Thymus (tissue), 11 donors: ENCODE results near the gene FAM114A1. TPM values are rescaled to one million over a fixed set of nuclear protein-coding genes. Genes with fewer than 3 reads are reported as not detected.
"Not testable (repeated sequence)": the region's sequence is repeated elsewhere in the genome, so short reads cannot be mapped to it uniquely, and the experiment has no call there.

Source experiments
- DNase-seq, 9 donors: peaks; one replicate each; pipeline ENCODE4 v3.0.0-alpha.2; 2013; ENCODE audit warnings: low spot score in 9 of 9, low read depth in 6 of 9, missing footprints in 1 of 9
- H3K27ac ChIP-seq, 2 donors: one replicate each; pipeline ENCODE4 v1.5.1; 2013; ENCODE audit warnings: control low read depth in 1 of 2, low read depth in 1 of 2, low read length in 1 of 2, mild to moderate bottlenecking in 1 of 2, moderate library complexity in 1 of 2
- H3K27me3 ChIP-seq, 2 donors: one replicate each; pipeline ENCODE4 v1.5.1; 2013; ENCODE audit warnings: low read length in 1 of 2; ENCODE audit not compliant: control insufficient read depth in 2 of 2, insufficient read depth in 1 of 2
- H3K36me3 ChIP-seq, 2 donors: one replicate each; pipeline ENCODE4 v1.5.1; 2013; ENCODE audit warnings: low read length in 1 of 2, mild to moderate bottlenecking in 1 of 2, moderate library complexity in 1 of 2; ENCODE audit not compliant: control insufficient read depth in 2 of 2, insufficient read depth in 2 of 2
- H3K4me1 ChIP-seq, 2 donors: one replicate each; pipeline ENCODE4 v1.5.1; 2013; ENCODE audit warnings: low read length in 2 of 2; ENCODE audit not compliant: control insufficient read depth in 2 of 2, insufficient read depth in 2 of 2
- H3K4me3 ChIP-seq, 2 donors: one replicate each; pipeline ENCODE4 v1.5.1; 2013; ENCODE audit warnings: low read length in 2 of 2, control low read depth in 1 of 2, mild to moderate bottlenecking in 1 of 2
- H3K9me3 ChIP-seq, 2 donors: one replicate each; pipeline ENCODE4 v1.5.1; 2013; ENCODE audit warnings: low read length in 1 of 2, mild to moderate bottlenecking in 1 of 2; ENCODE audit not compliant: control insufficient read depth in 2 of 2, insufficient read depth in 1 of 2
- WGBS: extraction: QIAGEN DNeasy Blood & Tissue Kit; methylation state at CpG from one replicate; pipeline ENCODE4 v1.1.7; 2013; 5-methylcytosine and 5-hydroxymethylcytosine counted together
- polyA plus RNA-seq: library from polyadenylated mRNA; stranded (reverse); fragments of 200-250 nt; gene quantifications from one replicate; pipeline ENCODE4 v1.2.3, GENCODE V29; 2013
- total RNA-seq: library from RNA; stranded (reverse); fragments of 120-200 nt; gene quantifications from one replicate; pipeline ENCODE4 v1.2.4, GENCODE V29; 2013
- donor health status: healthy.

The FAM114A1 gene
- total and polyA plus RNA-seq, 2 donors, result 5.9 to 7.3 TPM

- Histone ChIP-seq H3K27me3 (no peaks in the 10 kb centered on the region), H3K36me3 (peaks cover 0 to 6% of the 10 kb centered on the region in 2 donors), H3K4me1 (peaks cover 0 to 2% of the 10 kb centered on the region in 2 donors), H3K4me3 (no peak overlapping the region), H3K27ac (no peak overlapping the region), H3K9me3 (no peaks in the 10 kb centered on the region)
- DNase-seq, result no peak
Observed at GRCh38 chr4:38987491-38987890, 119.9 kb downstream of the FAM114A1 start.

DNA sequence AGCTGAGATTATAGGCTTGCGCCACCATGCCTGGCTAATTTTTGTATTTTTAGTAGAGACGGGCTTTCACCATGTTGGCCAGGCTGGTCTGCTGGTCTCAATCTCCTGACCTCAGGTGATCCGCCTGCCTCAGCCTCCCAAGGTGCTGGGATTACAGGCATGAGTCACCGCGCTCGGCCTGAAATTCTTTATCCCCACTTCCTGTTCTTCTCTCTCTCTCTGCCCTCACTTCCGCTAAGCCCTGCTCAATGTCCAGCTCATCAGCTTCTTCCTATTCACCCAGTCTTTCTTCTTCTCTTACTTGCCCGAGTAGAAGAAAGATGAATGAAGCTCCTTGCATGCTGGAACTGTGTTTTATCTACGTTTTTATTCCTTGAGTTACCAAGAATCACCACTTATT, 120.7 kb downstream of the FAM114A1 start:
- not testable (repeated sequence) for H3K27ac ChIP-seq, DNase-seq
- 91% methylated on average over 9 of the region's 9 CpGs for WGBS

DNA sequence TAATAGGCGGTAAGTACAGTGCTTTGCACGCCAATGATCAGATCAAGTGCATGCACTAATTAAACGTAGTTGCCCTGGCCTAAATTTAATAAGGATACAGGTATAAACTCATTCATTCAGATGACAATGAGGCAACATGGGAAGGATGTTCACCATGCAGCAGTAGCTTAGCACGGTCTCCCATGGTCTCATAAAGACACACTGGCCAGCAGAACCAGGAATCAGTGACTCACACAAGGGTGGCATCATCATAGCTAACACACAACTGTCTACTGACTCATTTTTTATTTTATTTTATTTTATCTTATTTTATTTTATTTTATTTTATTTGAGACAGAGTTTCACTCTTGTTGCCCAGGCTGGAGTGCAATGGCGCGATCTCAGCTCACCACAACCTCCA, 121.9 kb downstream of the FAM114A1 start:
- peaks cover 0 to 2% of the 10 kb centered on the region in 2 donors for H3K4me1 ChIP-seq
- DNase-seq, result no peak
- no peaks in the 10 kb centered on the region for H3K27me3 ChIP-seq
- WGBS, result 99% methylated on average over 6 of the region's 6 CpGs
- H3K36me3 ChIP-seq, result peaks cover 0 to 6% of the 10 kb centered on the region in 2 donors
- H3K4me3 ChIP-seq, result no peak overlapping the region
- no peaks in the 10 kb centered on the region for H3K9me3 ChIP-seq
- no peak overlapping the region for H3K27ac ChIP-seq

More for the DNA sequence above, 120.7 kb downstream of the FAM114A1 start:
- not testable (repeated sequence) for H3K27me3 ChIP-seq, H3K9me3 ChIP-seq, H3K4me3 ChIP-seq, H3K36me3 ChIP-seq, H3K4me1 ChIP-seq

DNA sequence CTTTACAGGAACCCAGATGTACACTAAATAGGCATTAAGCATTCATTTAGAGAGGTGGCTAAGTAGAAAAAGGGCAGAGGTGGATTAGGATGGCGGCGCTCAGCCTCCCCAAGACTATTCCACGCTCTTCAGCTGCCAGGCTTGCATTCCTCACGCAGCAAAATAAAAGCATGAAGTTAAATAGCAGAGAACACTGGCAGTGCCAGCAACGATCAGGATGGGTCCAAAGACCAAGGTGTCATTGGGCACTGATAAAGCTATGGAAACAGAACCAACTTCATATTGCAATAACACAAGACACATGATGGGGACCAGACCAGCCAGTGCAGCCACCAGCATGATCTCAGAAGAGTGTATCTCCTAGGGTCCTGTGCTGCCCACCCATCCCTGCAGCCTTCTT, 122.6 kb downstream of the FAM114A1 start:
- Histone ChIP-seq H3K36me3 (peaks cover 0 to 6% of the 10 kb centered on the region in 2 donors), H3K27me3 (no peaks in the 10 kb centered on the region), H3K4me1 (peaks cover 0 to 2% of the 10 kb centered on the region in 2 donors), H3K9me3 (no peaks in the 10 kb centered on the region), H3K4me3 (no peak overlapping the region), H3K27ac (no peak overlapping the region)
- 89% methylated on average over 5 of the region's 5 CpGs for WGBS
- no peak for DNase-seq

- no peaks in the 10 kb centered on the region for H3K9me3 ChIP-seq
- no peak for DNase-seq
- H3K27me3 ChIP-seq, result no peaks in the 10 kb centered on the region
- H3K27ac ChIP-seq, result no peak overlapping the region
- no peaks in the 10 kb centered on the region for H3K4me1 ChIP-seq
- WGBS, result over 99% methylated on average over 3 of the region's 3 CpGs
- no peak overlapping the region for H3K4me3 ChIP-seq
- H3K36me3 ChIP-seq, result peaks cover 0 to 3% of the 10 kb centered on the region in 2 donors
Observed at GRCh38 chr4:38993683-38994082, 126.1 kb downstream of the FAM114A1 start.

- H3K36me3 ChIP-seq, result peaks cover 0 to 3% of the 10 kb centered on the region in 2 donors
- WGBS, result 96% methylated on average over 4 of the region's 4 CpGs
- H3K27ac ChIP-seq, result no peak overlapping the region
- H3K4me1 ChIP-seq, result no peaks in the 10 kb centered on the region
- peaks cover 0 to 2% of the 10 kb centered on the region in 2 donors for H3K9me3 ChIP-seq
- DNase-seq, result no peak
- H3K27me3 ChIP-seq, result no peaks in the 10 kb centered on the region
- no peak overlapping the region for H3K4me3 ChIP-seq
Observed at GRCh38 chr4:38994135-38994534, 126.5 kb downstream of the FAM114A1 start.

Other genes starting within 250 kb of the FAM114A1 start
- 11.0 TPM for gene KLF3, start 203.6 kb upstream of the FAM114A1 start, total RNA-seq
- 23.8 TPM for gene KLF3, start 203.6 kb upstream of the FAM114A1 start, polyA plus RNA-seq
- gene TLR10, start 84.8 kb upstream of the FAM114A1 start, total RNA-seq, result 8.9 TPM
- 4.4 TPM for gene TLR10, start 84.8 kb upstream of the FAM114A1 start, polyA plus RNA-seq
- gene TLR1, start 63.0 kb upstream of the FAM114A1 start, total RNA-seq, result 17.4 TPM
- 6.1 TPM for gene TLR1, start 63.0 kb upstream of the FAM114A1 start, polyA plus RNA-seq
- 2.5 TPM for gene TLR6, start 11.0 kb upstream of the FAM114A1 start, total RNA-seq
- 1.6 TPM for gene TLR6, start 11.0 kb upstream of the FAM114A1 start, polyA plus RNA-seq
- gene TMEM156, start 164.6 kb downstream of the FAM114A1 start, total RNA-seq, result 15.0 TPM
- 23.7 TPM for gene TMEM156, start 164.6 kb downstream of the FAM114A1 start, polyA plus RNA-seq
- gene KLHL5, start 194.4 kb downstream of the FAM114A1 start, total RNA-seq, result 16.0 TPM
- gene KLHL5, start 194.4 kb downstream of the FAM114A1 start, polyA plus RNA-seq, result 9.9 TPM